H9 (cell line): Measurements from ENCODE around the gene SYS1. TPM values are rescaled to one million over a fixed set of nuclear protein-coding genes. Genes with fewer than 3 reads are reported as not detected.

Experiments used
- DNase-seq: peaks from one replicate; pipeline ENCODE4 v3.0.0-alpha.2; 2017
- H2AFZ ChIP-seq: one replicate; pipeline ENCODE4 v1.6.1; 2013; ENCODE audit warnings: mild to moderate bottlenecking, low read length, control low read depth, moderate library complexity
- H2AK5ac ChIP-seq: 2 replicates; pipeline ENCODE4 v1.6.1; 2013; ENCODE audit warnings: low read length, control low read depth, mixed read lengths; ENCODE audit not compliant: insufficient read length
- H2BK120ac ChIP-seq: one replicate; pipeline ENCODE4 v1.6.1; 2013; ENCODE audit warnings: low read depth, mild to moderate bottlenecking, low read length, control low read depth, inconsistent platforms; ENCODE audit not compliant: poor library complexity, severe bottlenecking
- H2BK12ac ChIP-seq: 2 replicates; pipeline ENCODE4 v1.6.1; 2013; ENCODE audit warnings: low read length, control low read depth, mixed read lengths, low read depth; ENCODE audit not compliant: insufficient read length
- H2BK15ac ChIP-seq: 2 replicates; pipeline ENCODE4 v1.6.1; 2013; ENCODE audit warnings: low read depth, low read length, control low read depth
- H2BK20ac ChIP-seq: one replicate; pipeline ENCODE4 v1.6.1; 2013; ENCODE audit warnings: low read depth, mild to moderate bottlenecking, low read length, control low read depth, inconsistent platforms; ENCODE audit not compliant: poor library complexity, severe bottlenecking
- H2BK5ac ChIP-seq: 2 replicates; pipeline ENCODE4 v1.6.1; 2013; ENCODE audit warnings: low read length, control low read depth, mixed read lengths; ENCODE audit not compliant: insufficient read length
- H3K14ac ChIP-seq: 2 replicates; pipeline ENCODE4 v1.6.1; 2013; ENCODE audit warnings: low read length, control low read depth; ENCODE audit not compliant: insufficient read depth
- H3K18ac ChIP-seq: 2 replicates; pipeline ENCODE4 v1.6.1; 2013; ENCODE audit warnings: low read depth, mild to moderate bottlenecking, mixed read lengths, low read length, control low read depth; ENCODE audit not compliant: insufficient read length
- H3K23ac ChIP-seq: 2 replicates; pipeline ENCODE4 v1.6.1; 2013; ENCODE audit warnings: low read length, control low read depth, mixed read lengths, low read depth; ENCODE audit not compliant: insufficient read length
- H3K23me2 ChIP-seq: 2 replicates; pipeline ENCODE4 v1.6.1; 2013; ENCODE audit warnings: low read depth, mild to moderate bottlenecking, mixed read lengths, low read length, control low read depth; ENCODE audit not compliant: insufficient read length, poor library complexity, severe bottlenecking
- H3K27ac ChIP-seq: 2 replicates; pipeline ENCODE4 v1.5.1; 2013; ENCODE audit warnings: low read length, control low read depth, mixed read lengths, low read depth; ENCODE audit not compliant: insufficient read length
- H3K27me3 ChIP-seq: 2 replicates; pipeline ENCODE4 v1.6.1; 2013; ENCODE audit warnings: low read length, control low read depth, inconsistent platforms; ENCODE audit not compliant: insufficient read depth
- H3K4ac ChIP-seq: 2 replicates; pipeline ENCODE4 v1.6.1; 2013; ENCODE audit warnings: low read depth, mild to moderate bottlenecking, control low read depth, inconsistent platforms, low read length, moderate library complexity
- H3K4me1 ChIP-seq: 2 replicates; pipeline ENCODE4 v1.6.1; 2013; ENCODE audit warnings: low read length, control low read depth, inconsistent platforms; ENCODE audit not compliant: insufficient read depth
- H3K4me2 ChIP-seq: 2 replicates; pipeline ENCODE4 v1.6.1; 2013; ENCODE audit warnings: low read length, control low read depth, mixed read lengths; ENCODE audit not compliant: insufficient read length, insufficient read depth
- H3K56ac ChIP-seq: 2 replicates; pipeline ENCODE4 v1.6.1; 2013; ENCODE audit warnings: low read depth, mild to moderate bottlenecking, mixed read lengths, low read length, control low read depth; ENCODE audit not compliant: insufficient read length
- H3K79me1 ChIP-seq: 2 replicates; pipeline ENCODE4 v1.6.1; 2013; ENCODE audit warnings: low read depth, mild to moderate bottlenecking, moderate library complexity, low read length, control low read depth, inconsistent platforms; ENCODE audit not compliant: insufficient read depth, poor library complexity, severe bottlenecking
- H3K79me2 ChIP-seq: 2 replicates; pipeline ENCODE4 v1.6.1; 2013; ENCODE audit warnings: low read length, control low read depth, inconsistent platforms; ENCODE audit not compliant: insufficient read depth
- H3K9ac ChIP-seq: 2 replicates; pipeline ENCODE4 v1.6.1; 2013; ENCODE audit warnings: low read length, control low read depth, mixed read lengths; ENCODE audit not compliant: insufficient read length; ENCODE audit errors: extremely low read depth
- H3K9me3 ChIP-seq: one replicate; pipeline ENCODE4 v1.6.1; 2013; ENCODE audit warnings: low read depth, low read length, inconsistent platforms; ENCODE audit not compliant: control insufficient read depth
- H3T11ph ChIP-seq: one replicate; pipeline ENCODE4 v1.6.1; 2013; ENCODE audit warnings: mild to moderate bottlenecking, low read length, control low read depth, inconsistent platforms
- H4K20me1 ChIP-seq: one replicate; pipeline ENCODE4 v1.6.1; 2013; ENCODE audit not compliant: control insufficient read depth, insufficient read length, insufficient read depth
- H4K5ac ChIP-seq: 2 replicates; pipeline ENCODE4 v1.6.1; 2013; ENCODE audit warnings: low read depth, mild to moderate bottlenecking, mixed read lengths, low read length, control low read depth; ENCODE audit not compliant: insufficient read length
- H4K8ac ChIP-seq: replicated peaks from 2 replicates; pipeline ENCODE4 v1.6.1; 2013; ENCODE audit warnings: low read length, control low read depth, mixed read lengths, low read depth; ENCODE audit not compliant: insufficient read length
- H4K91ac ChIP-seq: 2 replicates; pipeline ENCODE4 v1.6.1; 2013; ENCODE audit warnings: low read depth, mild to moderate bottlenecking, moderate library complexity, mixed read lengths, low read length, control low read depth; ENCODE audit not compliant: insufficient read length
- H3K27ac Mint-ChIP-seq, 3 experiments: 2 replicates in 2 of 3; 3 replicates in 1 of 3; pipeline ENCODE4 v1.8.0; 2020 to 2021; ENCODE audit warnings: mixed read lengths in 3 of 3, mild to moderate bottlenecking in 1 of 3, moderate library complexity in 1 of 3
- H3K27me3 Mint-ChIP-seq: 2 replicates; pipeline ENCODE4 v1.8.0; 2021; ENCODE audit warnings: low read depth, mild to moderate bottlenecking, moderate library complexity, mixed read lengths
- H3K36me3 Mint-ChIP-seq, 3 experiments: 2 replicates in 2 of 3; 3 replicates in 1 of 3; pipeline ENCODE4 v1.8.0; 2020 to 2021; ENCODE audit warnings: low read depth in 3 of 3, mixed read lengths in 3 of 3; ENCODE audit not compliant: insufficient read depth in 1 of 3
- H3K4me1 Mint-ChIP-seq, 2 experiments: 2 replicates each; pipeline ENCODE4 v1.8.0; 2020; ENCODE audit warnings: mixed read lengths in 2 of 2
- H3K4me3 Mint-ChIP-seq, 2 experiments: 2 replicates in 1 of 2; 3 replicates in 1 of 2; pipeline ENCODE4 v1.8.0; 2020 to 2021; ENCODE audit warnings: mild to moderate bottlenecking in 2 of 2, mixed read lengths in 2 of 2, moderate library complexity in 1 of 2
- H3K9me3 Mint-ChIP-seq, 2 experiments: 2 replicates in 1 of 2; 3 replicates in 1 of 2; pipeline ENCODE4 v1.8.0; 2020; ENCODE audit warnings: mild to moderate bottlenecking in 2 of 2, mixed read lengths in 2 of 2, moderate library complexity in 1 of 2
- WGBS: extraction: QIAGEN DNeasy Blood & Tissue Kit; methylation state at CpG from one replicate; pipeline ENCODE4 v1.1.7; 2013; ENCODE audit warnings: missing lambda C conversion rate, low lambda C conversion rate, mixed read lengths; ENCODE audit not compliant: insufficient read length; ENCODE audit errors: extremely low coverage; 5-methylcytosine and 5-hydroxymethylcytosine counted together
- total RNA-seq: library from RNA; stranded (reverse); gene quantifications from 2 replicates; pipeline ENCODE4 v1.2.1, GENCODE V29; 2021
- TF ChIP-seq, protein P1 (sequence below): fragments of 200-600 bp; sonication (generic); conservative IDR thresholded peaks from 3 replicates; pipeline ENCODE4 v1.8.0; 2021; ENCODE audit warnings: antibody characterized with exemption, mild to moderate bottlenecking

SYS1 gene
- total RNA-seq, 1 experiment from 2014 or later = 21.0 TPM

DNA sequence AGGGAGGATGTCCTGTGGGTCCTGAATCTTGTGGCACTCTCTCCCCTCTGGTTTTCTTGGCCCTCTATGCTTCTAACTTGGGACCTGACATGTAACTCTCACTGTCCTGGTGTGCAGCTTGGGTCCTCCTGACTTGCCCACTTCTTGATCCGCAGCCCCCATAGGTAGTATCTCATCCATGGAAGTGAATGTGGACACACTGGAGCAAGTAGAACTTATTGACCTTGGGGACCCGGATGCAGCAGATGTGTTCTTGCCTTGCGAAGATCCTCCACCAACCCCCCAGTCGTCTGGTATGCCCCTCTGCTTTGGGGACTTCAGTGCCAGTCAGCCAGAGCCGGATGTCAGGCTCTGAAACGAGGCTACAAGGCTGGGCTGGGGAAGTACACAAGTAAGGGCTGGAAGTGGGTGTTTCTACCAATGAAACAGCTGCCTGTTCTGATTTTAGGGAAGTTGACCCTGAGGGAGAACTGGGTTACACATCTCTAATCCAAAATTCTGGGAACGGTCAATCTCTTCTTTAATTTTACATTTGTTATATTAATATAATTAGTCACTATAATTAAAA is 45.8 kb downstream of the SYS1 start:
- H3K9me3 Mint-ChIP-seq = no peaks in the 10 kb centered on the region
- no peak overlapping the region for H3K27ac Mint-ChIP-seq
- Histone ChIP-seq H4K91ac (no peak overlapping the region), H3K4ac (no peak overlapping the region), H3K4me1 (peaks cover 3% of the 10 kb centered on the region; the same call in 1 of the 2 replicates), H3K18ac (no peak overlapping the region), H2BK15ac (no peak overlapping the region), H3K9me3 (no peaks in the 10 kb centered on the region), H4K5ac (no peak overlapping the region), H2BK5ac (no peak overlapping the region), H3T11ph (no peak overlapping the region), H4K8ac (no peak overlapping the region), H3K27me3 (peaks cover 4% of the 10 kb centered on the region; the same call in 1 of the 2 replicates), H3K56ac (no peak overlapping the region), H2BK120ac (no peak overlapping the region), H3K27ac (no peak overlapping the region), H2AFZ (no peak overlapping the region), H4K20me1 (no peaks in the 10 kb centered on the region), H3K23ac (no peak overlapping the region), H2BK20ac (no peak overlapping the region), H3K4me2 (no peak overlapping the region), H2BK12ac (no peak overlapping the region), H3K9ac (no peak overlapping the region), H3K14ac (no peak overlapping the region; the same call in 1 of the 2 replicates), H3K79me1 (no peaks in the 10 kb centered on the region), H3K79me2 (no peaks in the 10 kb centered on the region), H3K23me2 (peaks cover 21% of the 10 kb centered on the region), H2AK5ac (no peak overlapping the region)
- no peak overlapping the region; a peak in 1 of 5 replicates for H3K4me3 Mint-ChIP-seq
- H3K27me3 Mint-ChIP-seq = peaks cover 31% of the 10 kb centered on the region
- H3K4me1 Mint-ChIP-seq = peaks cover 12 to 15% of the 10 kb centered on the region in 2 experiments
- TF ChIP-seq, protein P1, sequence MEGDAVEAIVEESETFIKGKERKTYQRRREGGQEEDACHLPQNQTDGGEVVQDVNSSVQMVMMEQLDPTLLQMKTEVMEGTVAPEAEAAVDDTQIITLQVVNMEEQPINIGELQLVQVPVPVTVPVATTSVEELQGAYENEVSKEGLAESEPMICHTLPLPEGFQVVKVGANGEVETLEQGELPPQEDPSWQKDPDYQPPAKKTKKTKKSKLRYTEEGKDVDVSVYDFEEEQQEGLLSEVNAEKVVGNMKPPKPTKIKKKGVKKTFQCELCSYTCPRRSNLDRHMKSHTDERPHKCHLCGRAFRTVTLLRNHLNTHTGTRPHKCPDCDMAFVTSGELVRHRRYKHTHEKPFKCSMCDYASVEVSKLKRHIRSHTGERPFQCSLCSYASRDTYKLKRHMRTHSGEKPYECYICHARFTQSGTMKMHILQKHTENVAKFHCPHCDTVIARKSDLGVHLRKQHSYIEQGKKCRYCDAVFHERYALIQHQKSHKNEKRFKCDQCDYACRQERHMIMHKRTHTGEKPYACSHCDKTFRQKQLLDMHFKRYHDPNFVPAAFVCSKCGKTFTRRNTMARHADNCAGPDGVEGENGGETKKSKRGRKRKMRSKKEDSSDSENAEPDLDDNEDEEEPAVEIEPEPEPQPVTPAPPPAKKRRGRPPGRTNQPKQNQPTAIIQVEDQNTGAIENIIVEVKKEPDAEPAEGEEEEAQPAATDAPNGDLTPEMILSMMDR = no peak
- no CpG with 5 or more reads among the region's 7 CpGs for WGBS
- H3K36me3 Mint-ChIP-seq = peaks cover 7 to 20% (median 16%) of the 10 kb centered on the region in 3 experiments; a peak in 6 of 7 replicates
- no peak for DNase-seq
